K562 (cell line): ENCODE data around the gene DPP10. TPM values are rescaled to one million over a fixed set of nuclear protein-coding genes. Genes with fewer than 3 reads are reported as not detected.

Experiments used
- ATAC-seq: fragments of 200-7000 bp; cut with Tn5 transposase; 3 replicates; pipeline ENCODE4 v1.9.1; 2020; ENCODE audit warnings: moderate library complexity
- BruUV-seq: library from RNA; stranded (reverse); fragments of 400-500 nt; replicated peaks from 2 replicates; lab custom pipeline; 2021; lab: Mats Ljungman, UMichigan
- CTCF ChIA-PET: fragments of 300-600 bp; formaldehyde crosslinking; extraction: SDS; loops from one replicate; lab custom pipeline; 2021; ENCODE audit warnings: low intra/inter-chr PET ratio; lab: Yijun Ruan, JAX
- POLR2A ChIA-PET: fragments of 300-600, 350-650 bp; sonication (Branson Sonifier 250); formaldehyde crosslinking; extraction: SDS; loops from one replicate; lab custom pipeline; 2021; ENCODE audit warnings: antibody characterized with exemption, inconsistent platforms; lab: Yijun Ruan, JAX
- DNase-seq, 4 experiments: peaks; one replicate each; pipeline versions ENCODE4 v3.0.0 to v3.0.0-alpha.2; 2011 to 2018; ENCODE audit warnings: low spot score in 3 of 4, mixed read lengths in 3 of 4; ENCODE audit errors: extremely low read depth in 1 of 4
- FAIRE-seq: peaks from 2 replicates; lab custom pipeline; 2011; peaks lifted over from hg19 to GRCh38; lab: Jason Lieb, UNC
- H2AFZ ChIP-seq: 2 replicates; pipeline ENCODE4 v1.6.0; 2011; ENCODE audit warnings: low read depth, low read length, control low read depth, inconsistent platforms
- H3K27ac ChIP-seq: fragments of 200-600 bp; 3 replicates; pipeline ENCODE4 v1.8.0; 2011; ENCODE audit warnings: low read depth, mild to moderate bottlenecking, control low read depth, inconsistent platforms, low read length, moderate library complexity, mixed read lengths; ENCODE audit errors: extremely low read depth
- H3K27me3 ChIP-seq, 2 experiments: fragments of 300-600 bp in 1 of 2; 2 replicates in 1 of 2; 3 replicates in 1 of 2; pipeline versions ENCODE4 v1.6.0 to v1.8.0; 2011; ENCODE audit warnings: inconsistent platforms in 2 of 2, low read length in 2 of 2, mild to moderate bottlenecking in 1 of 2, mixed read lengths in 1 of 2, moderate library complexity in 1 of 2; ENCODE audit not compliant: control insufficient read depth in 2 of 2, insufficient read depth in 2 of 2
- H3K36me3 ChIP-seq: fragments of 300-600 bp; 3 replicates; pipeline ENCODE4 v1.8.0; 2011; ENCODE audit warnings: mild to moderate bottlenecking, low read length, inconsistent platforms; ENCODE audit not compliant: control insufficient read depth, insufficient read depth
- H3K4me1 ChIP-seq, 2 experiments: fragments of 200-600 bp in 1 of 2; replicated peaks in 1 of 2; 2 replicates in 1 of 2; 3 replicates in 1 of 2; pipeline versions ENCODE4 v1.5.1 to v1.8.0; 2011; ENCODE audit warnings: inconsistent platforms in 2 of 2, low read length in 2 of 2, mild to moderate bottlenecking in 1 of 2, mixed read lengths in 1 of 2, moderate library complexity in 1 of 2; ENCODE audit not compliant: control insufficient read depth in 2 of 2, insufficient read depth in 2 of 2
- H3K4me2 ChIP-seq: 2 replicates; pipeline ENCODE4 v1.6.1; 2011; ENCODE audit warnings: low read length, control low read depth, inconsistent platforms, mixed read lengths; ENCODE audit not compliant: insufficient read depth
- H3K4me3 ChIP-seq: fragments of 200-600 bp; sonication (generic), shearing (Covaris generic); 2 replicates; pipeline ENCODE4 v1.5.1; 2016; ENCODE audit warnings: control low read depth, inconsistent platforms
- H3K79me2 ChIP-seq: fragments of 200-600 bp; 3 replicates; pipeline ENCODE4 v1.8.0; 2011; ENCODE audit warnings: low read length, inconsistent platforms; ENCODE audit not compliant: control insufficient read depth, insufficient read depth
- H3K9ac ChIP-seq, 2 experiments: 2 replicates each; pipeline versions ENCODE4 v1.6.0 to v1.6.1; 2011; ENCODE audit warnings: low read depth in 2 of 2, low read length in 2 of 2, control low read depth in 1 of 2, inconsistent platforms in 1 of 2, mild to moderate bottlenecking in 1 of 2, mixed read lengths in 1 of 2; ENCODE audit not compliant: insufficient read depth in 1 of 2
- H3K9me1 ChIP-seq: one replicate; pipeline ENCODE4 v1.6.0; 2011; ENCODE audit warnings: inconsistent platforms, mild to moderate bottlenecking, low read length, moderate library complexity; ENCODE audit not compliant: control insufficient read depth, insufficient read depth
- H3K9me3 ChIP-seq: replicated peaks from 2 replicates; pipeline ENCODE4 v1.5.1; 2011; ENCODE audit warnings: low read depth, low read length, inconsistent platforms; ENCODE audit not compliant: control insufficient read depth, insufficient read depth
- H4K20me1 ChIP-seq: replicated peaks from 2 replicates; pipeline ENCODE4 v1.6.1; 2011; ENCODE audit warnings: low read length, inconsistent platforms, mixed read lengths; ENCODE audit not compliant: control insufficient read depth, insufficient read depth
- BCOR ChIP-seq: fragments of 450-650 bp; IDR thresholded peaks from 2 replicates; pipeline ENCODE4 v1.6.1; 2016
- CSDE1 ChIP-seq, 2 experiments: fragments of 450-650 bp; IDR thresholded peaks; 2 replicates each; pipeline ENCODE4 v1.6.1; 2016; ENCODE audit warnings: mild to moderate bottlenecking in 1 of 2
- FOXK2 ChIP-seq, 2 experiments: fragments of 450-650 bp; IDR thresholded peaks in 1 of 2; conservative IDR thresholded peaks in 1 of 2; 2 replicates each; pipeline ENCODE4 v1.6.1; 2016; ENCODE audit warnings: low read depth in 2 of 2, mild to moderate bottlenecking in 1 of 2
- MAZ ChIP-seq, 2 experiments: fragments of 450-650 bp in 1 of 2; sonication (generic) in 1 of 2; formaldehyde crosslinking; IDR thresholded peaks in 1 of 2; conservative IDR thresholded peaks in 1 of 2; 2 replicates each; pipeline versions ENCODE4 v1.4.0 to v1.5.0; 2020; ENCODE audit warnings: mild to moderate bottlenecking in 1 of 2, missing genetic modification reagents in 1 of 2
- MTA2 ChIP-seq: fragments of 450-650 bp; IDR thresholded peaks from 2 replicates; pipeline ENCODE4 v1.6.1; 2016; ENCODE audit warnings: low read depth
- RBM39 ChIP-seq: fragments of 200-400 bp; formaldehyde crosslinking; optimal IDR thresholded peaks from 2 replicates; pipeline ENCODE3; 2018; ENCODE audit warnings: low read depth, low read length
- RHOXF2B ChIP-seq: fragments of 250-450 bp; sonication (Bioruptor Pico); conservative IDR thresholded peaks from 2 replicates; pipeline ENCODE4 v1.5.1; 2021
- USF1 ChIP-seq: sonication (generic); formaldehyde crosslinking; IDR thresholded peaks from 2 replicates; pipeline ENCODE4 v1.9.0; 2022; ENCODE audit warnings: mild to moderate bottlenecking, missing genetic modification reagents
- ZBTB17 ChIP-seq: fragments of 450-650 bp; formaldehyde crosslinking; IDR thresholded peaks from 2 replicates; pipeline ENCODE4 v1.4.0; 2020; ENCODE audit warnings: mild to moderate bottlenecking
- ZC3H4 ChIP-seq: sonication (generic); formaldehyde crosslinking; IDR thresholded peaks from 2 replicates; pipeline ENCODE4 v1.9.0; 2021; ENCODE audit warnings: missing genetic modification reagents, borderline replicate concordance
- ZNF408 ChIP-seq: fragments of 250-450 bp; sonication (Bioruptor Pico); IDR thresholded peaks from 2 replicates; pipeline ENCODE4 v1.4.0; 2020; ENCODE audit warnings: low read depth, mild to moderate bottlenecking, moderate library complexity
- ZNF766 ChIP-seq: fragments of 200-800 bp; sonication (Bioruptor generic); conservative IDR thresholded peaks from 2 replicates; pipeline ENCODE4 v1.6.1; 2016; ENCODE audit warnings: missing genetic modification characterization, missing compliant biosample characterization
- WGBS: fragments of 100-300 bp; shearing (Covaris generic); methylation state at CpG from one replicate; pipeline ENCODE4 v1.1.6; 2016; ENCODE audit warnings: low coverage, mixed read lengths; ENCODE audit not compliant: insufficient coverage; ENCODE audit errors: missing lambda C conversion rate; 5-methylcytosine and 5-hydroxymethylcytosine counted together
- in situ Hi-C: fragments of 300-500 bp; cut with MboI; formaldehyde crosslinking; loops from 4 replicates; pipeline ENCODE4 v1.15.0; 2018; ENCODE audit warnings: inconsistent platforms, mixed read lengths
- intact Hi-C: fragments of 100-400 bp; cut with micrococcal nuclease; formaldehyde crosslinking; loops from 2 replicates; pipeline ENCODE4 v1.14.2; 2022
- polyA plus RNA-seq, 8 experiments: library from polyadenylated mRNA; depleted of rRNA in 4 of 8; stranded (reverse) in 5 of 8; unstranded in 3 of 8; fragments of >200 nt; fragmentation: Nextera tagmentation in 2 of 8; fragmentation: Illumina TruSeq in 1 of 8; extraction: Ambion mirVana in 2 of 8; extraction: Trizol in 1 of 8; gene quantifications; 2 replicates each; pipeline versions ENCODE4 v1.2.1 to v1.2.3, GENCODE V29; 2011 to 2014; ENCODE audit warnings: inconsistent platforms in 1 of 8, missing spikeins in 1 of 8
- total RNA-seq, 7 experiments: library from RNA; depleted of rRNA in 6 of 7; stranded (reverse); fragments of >200 nt in 6 of 7; fragmentation: Illumina TruSeq in 2 of 7; extraction: Trizol in 2 of 7; gene quantifications; 2 replicates each; pipeline versions ENCODE4 v1.2.1 to v1.2.3, GENCODE V29; 2011 to 2021; ENCODE audit warnings: low replicate concordance in 1 of 7
- TF ChIP-seq, protein P1 (sequence below): sonication (generic); formaldehyde crosslinking; IDR thresholded peaks from 2 replicates; pipeline ENCODE4 v1.8.0; 2023; ENCODE audit warnings: missing genetic modification reagents, mild to moderate bottlenecking, borderline replicate concordance
- TF ChIP-seq, protein P2 (sequence below): fragments of 250-450 bp; sonication (Bioruptor Pico); IDR thresholded peaks from 2 replicates; pipeline ENCODE4 v1.4.0; 2020; ENCODE audit warnings: mild to moderate bottlenecking, moderate library complexity
- TF ChIP-seq, protein P3 (sequence below): sonication (generic); formaldehyde crosslinking; IDR thresholded peaks from 2 replicates; pipeline ENCODE4 v1.8.0; 2022; ENCODE audit warnings: mild to moderate bottlenecking, missing genetic modification reagents

Gene DPP10
- total and polyA plus RNA-seq, 9 of the 15 experiments (the other 6 are each of a cell fraction or from before 2014, with no cell fraction given): not detected

- Histone ChIP-seq H3K36me3 (no peaks in the 10 kb centered on the region), H4K20me1 (no peaks in the 10 kb centered on the region), H3K4me2 (no peak overlapping the region), H3K27me3 (no peaks in the 10 kb centered on the region), H3K9me1 (no peaks in the 10 kb centered on the region), H2AFZ (no peak overlapping the region), H3K4me3 (no peak overlapping the region), H3K79me2 (no peaks in the 10 kb centered on the region), H3K4me1 (no peaks in the 10 kb centered on the region), H3K27ac (no peak overlapping the region), H3K9ac (no peak overlapping the region), H3K9me3 (no peaks in the 10 kb centered on the region)
- ATAC-seq: no peak
- 0% methylated on average over 5 of the region's 5 CpGs for WGBS
- BruUV-seq: no TSS peak
- FAIRE-seq: no peak
- DNase-seq: no peak
- ChIA-PET CTCF (no interaction called here), POLR2A (no interaction called here)
- in situ Hi-C loops (no loop called here), intact Hi-C loops (no loop called here)
- TF ChIP-seq RHOXF2B: no peak
- no peak for TF ChIP-seq ZBTB17
- TF ChIP-seq ZC3H4 (CRISPR knock-in tag): no peak
- no peak for TF ChIP-seq FOXK2 (conservative IDR thresholded peaks at IDR 0.05 in 1 of 2, IDR thresholded peaks at IDR 0.05 in 1 of 2; ENCODE audit: low read depth in 2 of 2)
- no peak for TF ChIP-seq ZNF408
- TF ChIP-seq, protein P1, sequence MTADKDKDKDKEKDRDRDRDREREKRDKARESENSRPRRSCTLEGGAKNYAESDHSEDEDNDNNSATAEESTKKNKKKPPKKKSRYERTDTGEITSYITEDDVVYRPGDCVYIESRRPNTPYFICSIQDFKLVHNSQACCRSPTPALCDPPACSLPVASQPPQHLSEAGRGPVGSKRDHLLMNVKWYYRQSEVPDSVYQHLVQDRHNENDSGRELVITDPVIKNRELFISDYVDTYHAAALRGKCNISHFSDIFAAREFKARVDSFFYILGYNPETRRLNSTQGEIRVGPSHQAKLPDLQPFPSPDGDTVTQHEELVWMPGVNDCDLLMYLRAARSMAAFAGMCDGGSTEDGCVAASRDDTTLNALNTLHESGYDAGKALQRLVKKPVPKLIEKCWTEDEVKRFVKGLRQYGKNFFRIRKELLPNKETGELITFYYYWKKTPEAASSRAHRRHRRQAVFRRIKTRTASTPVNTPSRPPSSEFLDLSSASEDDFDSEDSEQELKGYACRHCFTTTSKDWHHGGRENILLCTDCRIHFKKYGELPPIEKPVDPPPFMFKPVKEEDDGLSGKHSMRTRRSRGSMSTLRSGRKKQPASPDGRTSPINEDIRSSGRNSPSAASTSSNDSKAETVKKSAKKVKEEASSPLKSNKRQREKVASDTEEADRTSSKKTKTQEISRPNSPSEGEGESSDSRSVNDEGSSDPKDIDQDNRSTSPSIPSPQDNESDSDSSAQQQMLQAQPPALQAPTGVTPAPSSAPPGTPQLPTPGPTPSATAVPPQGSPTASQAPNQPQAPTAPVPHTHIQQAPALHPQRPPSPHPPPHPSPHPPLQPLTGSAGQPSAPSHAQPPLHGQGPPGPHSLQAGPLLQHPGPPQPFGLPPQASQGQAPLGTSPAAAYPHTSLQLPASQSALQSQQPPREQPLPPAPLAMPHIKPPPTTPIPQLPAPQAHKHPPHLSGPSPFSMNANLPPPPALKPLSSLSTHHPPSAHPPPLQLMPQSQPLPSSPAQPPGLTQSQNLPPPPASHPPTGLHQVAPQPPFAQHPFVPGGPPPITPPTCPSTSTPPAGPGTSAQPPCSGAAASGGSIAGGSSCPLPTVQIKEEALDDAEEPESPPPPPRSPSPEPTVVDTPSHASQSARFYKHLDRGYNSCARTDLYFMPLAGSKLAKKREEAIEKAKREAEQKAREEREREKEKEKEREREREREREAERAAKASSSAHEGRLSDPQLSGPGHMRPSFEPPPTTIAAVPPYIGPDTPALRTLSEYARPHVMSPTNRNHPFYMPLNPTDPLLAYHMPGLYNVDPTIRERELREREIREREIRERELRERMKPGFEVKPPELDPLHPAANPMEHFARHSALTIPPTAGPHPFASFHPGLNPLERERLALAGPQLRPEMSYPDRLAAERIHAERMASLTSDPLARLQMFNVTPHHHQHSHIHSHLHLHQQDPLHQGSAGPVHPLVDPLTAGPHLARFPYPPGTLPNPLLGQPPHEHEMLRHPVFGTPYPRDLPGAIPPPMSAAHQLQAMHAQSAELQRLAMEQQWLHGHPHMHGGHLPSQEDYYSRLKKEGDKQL (CRISPR knock-in tag): no peak
- TF ChIP-seq, protein P2, sequence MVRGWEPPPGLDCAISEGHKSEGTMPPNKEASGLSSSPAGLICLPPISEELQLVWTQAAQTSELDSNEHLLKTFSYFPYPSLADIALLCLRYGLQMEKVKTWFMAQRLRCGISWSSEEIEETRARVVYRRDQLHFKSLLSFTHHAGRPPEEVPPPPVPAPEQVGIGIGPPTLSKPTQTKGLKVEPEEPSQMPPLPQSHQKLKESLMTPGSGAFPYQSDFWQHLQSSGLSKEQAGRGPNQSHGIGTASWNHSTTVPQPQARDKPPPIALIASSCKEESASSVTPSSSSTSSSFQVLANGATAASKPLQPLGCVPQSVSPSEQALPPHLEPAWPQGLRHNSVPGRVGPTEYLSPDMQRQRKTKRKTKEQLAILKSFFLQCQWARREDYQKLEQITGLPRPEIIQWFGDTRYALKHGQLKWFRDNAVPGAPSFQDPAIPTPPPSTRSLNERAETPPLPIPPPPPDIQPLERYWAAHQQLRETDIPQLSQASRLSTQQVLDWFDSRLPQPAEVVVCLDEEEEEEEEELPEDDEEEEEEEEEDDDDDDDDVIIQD: no peak
- TF ChIP-seq ZNF766 (CRISPR knock-in tag): no peak
- TF ChIP-seq BCOR: no peak
- no peak for TF ChIP-seq MTA2
- TF ChIP-seq CSDE1 (IDR thresholded peaks at IDR 0.05): no peak
- no peak for TF ChIP-seq RBM39
- TF ChIP-seq, protein P3, sequence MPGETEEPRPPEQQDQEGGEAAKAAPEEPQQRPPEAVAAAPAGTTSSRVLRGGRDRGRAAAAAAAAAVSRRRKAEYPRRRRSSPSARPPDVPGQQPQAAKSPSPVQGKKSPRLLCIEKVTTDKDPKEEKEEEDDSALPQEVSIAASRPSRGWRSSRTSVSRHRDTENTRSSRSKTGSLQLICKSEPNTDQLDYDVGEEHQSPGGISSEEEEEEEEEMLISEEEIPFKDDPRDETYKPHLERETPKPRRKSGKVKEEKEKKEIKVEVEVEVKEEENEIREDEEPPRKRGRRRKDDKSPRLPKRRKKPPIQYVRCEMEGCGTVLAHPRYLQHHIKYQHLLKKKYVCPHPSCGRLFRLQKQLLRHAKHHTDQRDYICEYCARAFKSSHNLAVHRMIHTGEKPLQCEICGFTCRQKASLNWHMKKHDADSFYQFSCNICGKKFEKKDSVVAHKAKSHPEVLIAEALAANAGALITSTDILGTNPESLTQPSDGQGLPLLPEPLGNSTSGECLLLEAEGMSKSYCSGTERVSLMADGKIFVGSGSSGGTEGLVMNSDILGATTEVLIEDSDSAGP (CRISPR knock-in tag): no peak
- no peak for TF ChIP-seq MAZ (CRISPR knock-in tag; conservative IDR thresholded peaks at IDR 0.05 in 1 of 2, IDR thresholded peaks at IDR 0.05 in 1 of 2)
- TF ChIP-seq USF1 (CRISPR knock-in tag): no peak
These were observed 422.5 kb downstream of the DPP10 start for GRCh38 chr2:114864901-114865300.
